ENCODE measurements around the gene CLCN4.

GRCh38 chrX:10129229-10129628 is 27.5 kb upstream of the CLCN4 start:
- TF ChIP-seq CTCF (IDR thresholded peaks at IDR 0.05; ENCODE audit: borderline replicate concordance, extremely low read depth, low read length, poor library complexity, severe bottlenecking) (no peak), EZH2 (IDR thresholded peaks at IDR 0.05; ENCODE audit: borderline replicate concordance, low read depth, low read length, severe bottlenecking) (no peak)

Measured in DND-41 (cell line).